Diencephalon (tissue), 1 donor: Measurements from ENCODE around the gene ASPRV1. TPM values are rescaled to one million over a fixed set of nuclear protein-coding genes. Genes with fewer than 3 reads are reported as not detected.

Experiments used
- total RNA-seq: library from RNA; depleted of rRNA; stranded (reverse); fragments of >200 nt; gene quantifications from one replicate; pipeline ENCODE4 v1.2.3, GENCODE V29; 2014

Gene ASPRV1
- 3.0 TPM for total RNA-seq

DNA sequence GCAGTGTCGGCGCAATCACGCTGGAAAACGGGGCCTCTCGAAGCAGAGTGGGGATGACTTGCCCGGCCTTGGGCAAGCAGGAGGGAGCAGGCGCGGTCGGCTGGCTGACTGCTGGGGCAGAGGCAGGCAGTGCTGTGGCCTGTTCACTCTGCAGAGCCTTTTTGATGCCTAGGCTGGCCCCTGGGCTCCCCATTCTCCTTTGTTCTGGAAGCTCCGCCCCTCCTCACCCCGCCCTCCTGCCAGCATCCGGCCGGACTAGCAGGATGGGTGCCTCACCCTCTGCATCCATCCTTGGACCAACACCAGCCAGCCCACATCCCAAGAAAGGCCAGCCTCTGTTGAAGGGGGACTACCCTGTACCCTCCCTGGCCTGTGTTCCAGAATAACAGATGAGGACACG lies at the start of gene ASPRV1:
ASPRV1 (minus strand) TSS at position 136 of the 400 bp plus-strand sequence. CDS start 195 bp downstream, outside the sequence.

DNA sequence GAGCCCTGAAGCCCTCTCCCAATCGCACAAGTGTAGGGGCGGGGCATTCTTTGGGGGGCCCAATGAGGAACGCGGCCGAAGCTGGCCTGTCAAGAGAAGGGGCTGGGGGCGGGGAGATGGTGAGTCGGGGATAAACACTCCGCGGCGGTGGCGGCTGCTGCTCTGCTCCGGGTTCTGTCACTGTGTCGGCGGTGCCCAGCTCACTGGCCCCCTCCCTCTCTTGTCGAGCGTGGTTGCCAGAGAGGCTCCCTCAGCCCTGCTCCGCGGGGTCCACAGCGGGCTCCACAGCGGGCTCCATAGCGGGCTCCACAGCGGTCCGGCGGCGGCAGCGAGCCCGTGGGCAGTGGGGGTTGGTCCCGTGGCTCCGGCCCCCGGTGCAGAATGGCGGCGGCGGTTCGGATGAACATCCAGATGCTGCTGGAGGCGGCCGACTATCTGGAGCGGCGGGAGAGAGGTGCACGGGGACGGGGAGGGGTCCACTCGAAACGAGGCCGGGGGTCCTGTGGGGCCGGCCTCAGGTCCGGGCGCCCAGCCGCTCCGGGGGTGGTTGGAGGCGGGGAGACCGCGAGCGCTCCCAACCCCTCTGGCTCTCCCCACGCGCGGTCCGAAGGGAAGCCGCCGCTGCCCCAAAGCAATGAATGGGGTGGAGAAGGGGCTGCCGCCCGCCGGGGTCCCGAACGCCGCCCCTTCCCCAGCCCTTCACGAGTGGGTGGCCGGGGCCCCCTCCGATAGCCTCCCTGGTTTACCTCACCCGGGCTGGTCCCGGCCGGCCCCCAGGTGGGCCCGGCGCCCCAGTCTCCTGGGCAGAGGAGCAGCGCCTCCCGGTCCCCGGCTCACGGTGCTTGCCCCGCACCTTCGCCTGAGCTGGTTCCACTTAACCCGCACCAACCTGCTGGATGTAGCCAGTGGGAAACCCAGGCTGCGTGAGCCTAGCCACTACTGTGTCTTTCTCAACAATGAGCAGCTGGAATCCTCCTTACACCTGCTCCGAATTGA lies 46.2 kb downstream of the ASPRV1 start, which contains the start of gene MXD1:
MXD1 (plus strand) TSS at position 160 of the 996 bp plus-strand sequence; CDS start at position 382, 222 bp downstream.

Other genes with a start within 250 kb of the ASPRV1 start
- gene ANXA4, start 219.5 kb downstream of the ASPRV1 start, total RNA-seq, result 7.8 TPM
- gene GMCL1, start 132.0 kb downstream of the ASPRV1 start, total RNA-seq, result 14.3 TPM
- 54.4 TPM for gene SNRNP27, start 67.7 kb downstream of the ASPRV1 start, total RNA-seq
- 16.1 TPM for gene MXD1, start 46.5 kb downstream of the ASPRV1 start, total RNA-seq
- 43.1 TPM for gene PCBP1, start 125.8 kb upstream of the ASPRV1 start, total RNA-seq
- gene C2orf42, start 229.4 kb upstream of the ASPRV1 start, total RNA-seq, result 30.7 TPM